GM21786 (cell line): ENCODE data around the gene CCDC78.
A peak's percentile ranks its signal among the peaks of the same experiment; 100 is the strongest.

Experiments used
- ATAC-seq: cut with Tn5 transposase; IDR thresholded peaks from one replicate; pipeline ENCODE4 v1.9.1; 2021; ENCODE audit not compliant: unreplicated experiment

Gene CCDC78

GRCh38 chr16:740459-740763, 14.2 kb upstream of the CCDC78 start:
- no peak for ATAC-seq

GRCh38 chr16:739560-740458, 13.6 kb upstream of the CCDC78 start:
- no peak for ATAC-seq

DNA sequence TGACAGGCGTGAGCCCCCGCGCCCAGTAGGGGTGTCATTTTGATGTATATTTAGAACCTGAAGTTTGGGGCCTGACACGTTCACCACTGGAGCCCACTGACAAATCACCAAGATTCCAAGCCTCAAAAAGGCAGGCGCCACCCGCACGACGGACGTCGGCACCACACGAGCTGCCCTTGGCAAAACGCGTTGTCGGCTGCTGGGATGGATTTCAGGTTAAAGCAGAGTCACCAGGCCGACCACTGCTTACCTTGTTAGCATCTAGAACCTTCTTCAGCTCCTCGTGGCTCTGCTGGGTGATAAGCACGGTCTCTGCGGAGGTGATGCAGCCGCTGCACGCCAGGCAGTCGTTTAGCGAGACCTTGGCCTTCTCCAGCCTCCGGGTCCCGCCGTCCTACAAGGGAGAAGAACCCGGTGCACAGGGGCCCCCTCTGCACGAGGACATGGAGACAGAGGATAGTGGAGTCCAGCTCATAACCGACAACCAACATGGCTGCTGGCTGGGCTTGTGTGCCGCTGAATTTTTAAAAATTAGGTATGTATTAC, 10.8 kb upstream of the CCDC78 start:
- ATAC-seq: no peak

GRCh38 chr16:735982-736453, 9.8 kb upstream of the CCDC78 start:
- no peak for ATAC-seq

DNA sequence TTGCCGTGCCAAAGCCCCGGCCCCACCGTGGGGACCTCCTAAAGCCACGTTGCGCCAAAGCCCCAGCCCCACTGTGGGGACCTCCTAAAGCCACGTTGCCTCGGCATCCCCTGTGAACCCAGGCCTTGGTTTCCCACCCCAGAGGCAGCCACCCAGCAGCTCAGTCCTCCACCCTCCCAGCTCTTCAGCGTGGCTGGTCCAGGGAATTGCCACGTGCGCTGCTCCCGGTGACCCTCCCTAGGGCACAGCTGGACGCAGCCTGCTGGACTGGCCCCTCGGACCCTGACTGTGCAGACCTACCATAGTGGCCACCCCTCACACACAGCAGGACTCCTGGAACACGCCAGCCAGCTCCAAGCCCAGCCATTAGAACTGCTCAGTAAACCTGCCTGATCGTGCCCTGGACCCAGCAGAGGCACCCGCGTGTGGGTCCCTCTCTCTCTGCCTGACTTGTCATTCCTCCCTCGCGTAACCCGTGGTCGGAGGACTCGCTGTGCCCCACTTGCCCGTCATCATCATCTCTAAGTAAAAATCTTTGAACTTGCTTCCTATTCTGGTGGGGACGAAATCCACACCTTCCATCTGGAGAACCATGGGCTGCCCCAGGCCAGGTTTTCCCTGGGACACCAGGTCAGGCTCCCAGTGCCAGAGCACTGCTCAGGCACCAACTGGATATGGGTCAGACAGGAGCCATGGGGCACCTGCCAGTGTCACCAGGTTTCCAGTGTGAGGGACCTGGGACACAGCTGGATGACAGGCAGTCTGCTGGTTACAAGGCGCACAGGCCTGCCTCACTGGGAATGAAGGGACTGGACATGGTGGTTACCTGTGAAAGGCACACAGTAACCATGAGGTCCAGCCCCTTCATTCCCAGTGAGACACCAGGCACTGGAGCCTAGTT, 9.0 kb upstream of the CCDC78 start:
- ATAC-seq: no peak

DNA sequence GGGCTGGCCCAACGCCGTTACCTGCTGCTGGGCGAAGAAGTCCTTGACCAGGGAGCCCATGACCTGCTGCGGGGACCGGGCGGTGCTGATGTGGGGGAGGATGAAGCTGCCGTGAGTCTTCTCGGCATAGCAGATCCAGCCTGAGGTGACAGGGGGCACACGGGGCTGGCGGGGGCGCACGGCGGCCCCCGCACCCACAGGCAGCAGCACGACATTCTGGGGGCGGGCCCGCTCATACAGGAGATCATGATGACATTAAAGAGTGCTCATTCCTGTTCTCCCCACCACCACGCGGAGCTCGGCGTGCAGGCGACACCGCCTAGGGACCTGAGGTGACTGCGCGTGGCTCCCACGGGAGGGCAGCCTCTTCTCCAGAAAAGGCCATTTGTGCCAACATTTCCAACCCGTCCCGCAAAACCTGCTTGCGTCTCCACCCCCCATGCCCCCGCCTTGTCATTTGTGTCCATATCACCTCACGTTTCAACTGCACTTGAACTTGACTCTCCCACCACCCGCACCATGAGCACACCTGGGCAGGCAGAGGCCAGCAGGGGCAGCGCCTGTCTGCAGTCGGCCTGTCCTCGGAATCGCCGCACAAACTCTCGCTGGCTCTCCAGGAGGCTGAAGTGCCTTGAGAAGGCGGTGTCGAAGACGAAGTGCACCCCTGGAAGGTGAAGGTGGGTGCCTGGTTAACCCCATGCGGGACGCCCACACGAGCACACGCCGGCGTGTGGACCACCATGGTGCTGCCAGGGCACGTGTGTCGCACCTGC, 8.2 kb upstream of the CCDC78 start:
- ATAC-seq: no peak

- ATAC-seq: no peak
These were observed 7.4 kb upstream of the CCDC78 start for GRCh38 chr16:733382-734207.

DNA sequence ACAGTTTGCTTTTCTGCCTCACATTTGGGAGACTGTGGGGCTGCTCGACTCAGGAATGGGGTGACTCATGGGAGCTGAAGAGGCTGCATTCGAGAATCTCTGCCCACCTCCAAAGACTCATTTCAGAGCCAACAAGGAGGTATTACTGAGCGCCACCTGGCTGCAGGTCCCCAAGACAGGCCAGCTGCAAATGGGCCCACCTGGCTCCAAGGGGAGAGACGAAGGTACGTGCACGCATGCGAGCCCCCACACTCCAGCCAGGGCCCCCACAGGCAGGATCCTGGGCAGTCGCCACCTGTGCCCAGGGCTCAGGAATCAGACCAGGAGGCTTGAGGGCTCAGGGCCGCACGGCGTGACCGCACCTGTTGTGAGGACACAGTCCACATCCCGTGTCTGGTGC, 6.7 kb upstream of the CCDC78 start:
- ATAC-seq: no peak

GRCh38 chr16:732332-732731, 6.1 kb upstream of the CCDC78 start:
- no peak for ATAC-seq

- no peak for ATAC-seq
These were observed 4.6 kb upstream of the CCDC78 start for GRCh38 chr16:730666-731509.

- ATAC-seq: no peak
These were observed 3.8 kb upstream of the CCDC78 start for GRCh38 chr16:729768-730665.

DNA sequence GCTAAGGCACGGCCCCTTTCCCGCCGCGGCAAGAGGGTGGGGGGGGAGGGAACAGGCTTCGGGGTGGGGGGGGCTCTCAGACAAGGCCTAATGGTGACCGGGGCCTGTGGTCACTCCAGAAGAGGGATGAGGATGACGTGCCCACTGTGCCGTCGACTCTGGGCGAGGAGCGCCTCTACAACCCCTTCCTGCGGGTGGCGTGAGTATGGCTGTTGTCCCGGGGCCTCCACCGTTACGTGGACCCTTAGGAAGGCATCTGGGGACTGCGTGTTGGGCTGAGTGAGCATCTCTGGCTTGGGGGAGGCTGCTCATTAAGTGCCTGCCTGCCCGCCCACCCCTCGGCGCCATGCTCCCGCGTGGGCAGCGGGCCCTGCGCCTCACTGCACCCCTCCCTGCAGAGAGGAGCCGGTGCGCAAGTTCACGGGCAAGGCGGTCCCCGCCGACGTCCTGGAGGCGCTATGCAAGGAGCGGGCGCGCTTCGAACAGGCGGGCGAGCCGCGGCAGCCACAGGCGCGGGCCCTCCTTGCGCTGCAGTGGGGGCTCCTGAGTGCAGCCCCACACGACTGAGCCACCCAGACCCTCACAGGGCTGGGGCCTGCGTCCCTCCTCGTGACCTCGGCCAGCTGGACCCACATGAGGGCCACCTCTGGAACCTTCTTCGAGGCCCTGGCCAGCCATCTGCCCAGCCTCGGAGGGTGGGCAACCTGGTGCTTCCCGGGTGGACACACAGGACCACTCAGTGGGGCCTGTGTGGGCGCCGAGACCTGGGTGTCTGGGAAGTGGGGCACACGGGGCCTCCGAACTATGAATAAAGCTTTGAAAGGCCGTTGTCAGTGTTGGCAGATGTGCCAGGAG, 2.9 kb upstream of the CCDC78 start:
- ATAC-seq: no peak

DNA sequence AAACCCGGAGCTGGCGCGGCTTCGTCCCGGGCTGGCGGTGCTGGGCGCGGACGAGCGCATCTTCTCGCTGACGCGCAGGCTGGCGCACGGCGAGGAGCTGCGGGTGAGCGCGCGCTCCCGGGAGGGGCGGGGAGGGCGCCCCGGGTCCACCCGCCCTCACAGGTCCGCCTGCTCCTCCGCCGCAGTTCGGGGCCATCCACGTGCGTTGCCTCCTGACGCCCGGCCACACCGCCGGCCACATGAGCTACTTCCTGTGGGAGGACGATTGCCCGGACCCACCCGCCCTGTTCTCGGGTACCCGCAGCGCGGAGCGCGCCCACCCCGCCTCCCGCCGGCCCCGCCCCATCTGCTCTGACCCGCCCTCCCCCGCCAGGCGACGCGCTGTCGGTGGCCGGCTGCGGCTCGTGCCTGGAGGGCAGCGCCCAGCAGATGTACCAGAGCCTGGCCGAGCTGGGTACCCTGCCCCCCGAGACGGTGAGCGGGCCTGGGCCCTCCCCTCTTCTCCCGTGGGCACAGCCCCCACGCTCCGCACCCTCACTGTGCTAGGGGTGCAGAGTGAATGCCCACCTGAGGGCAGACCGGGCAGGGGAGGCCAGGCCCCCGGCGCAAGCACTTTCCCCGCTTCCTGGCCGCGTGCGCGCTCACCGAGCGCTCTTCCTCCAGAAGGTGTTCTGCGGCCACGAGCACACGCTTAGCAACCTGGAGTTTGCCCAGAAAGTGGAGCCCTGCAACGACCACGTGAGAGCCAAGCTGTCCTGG, 2.1 kb upstream of the CCDC78 start:
- ATAC-seq: peak; percentile 33

GRCh38 chr16:727291-727977, 1.2 kb upstream of the CCDC78 start:
- no peak for ATAC-seq

DNA sequence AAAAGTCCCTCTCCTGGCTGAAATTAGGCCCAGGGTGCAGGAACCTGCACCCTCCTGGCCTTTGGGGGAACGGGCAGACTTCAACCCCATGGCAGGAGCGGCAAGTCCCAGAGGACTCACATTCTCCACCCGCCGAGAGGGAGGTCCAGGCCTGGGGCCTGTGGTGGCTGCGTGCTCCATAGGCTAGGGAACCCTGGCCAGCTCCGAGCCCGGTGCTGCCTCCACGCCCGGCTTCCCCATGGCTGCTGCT, 130 bp downstream of the CCDC78 start:
- ATAC-seq: no peak

- no peak for ATAC-seq
These were observed 618 bp downstream of the CCDC78 start for GRCh38 chr16:725463-726187.
